HG03442 (cell line): ENCODE measurements around the gene FEZF2.

Source experiments
- ATAC-seq: cut with Tn5 transposase; IDR thresholded peaks from one replicate; pipeline ENCODE4 v1.9.1; 2021; ENCODE audit warnings: mild to moderate bottlenecking, moderate library complexity; ENCODE audit not compliant: unreplicated experiment

FEZF2 gene

GRCh38 chr3:62373215-62373614 lies at the start of gene FEZF2:
FEZF2 (minus strand) TSS chr3:62373550; CDS start chr3:62372868, 682 bp downstream.
- ATAC-seq: no peak

DNA sequence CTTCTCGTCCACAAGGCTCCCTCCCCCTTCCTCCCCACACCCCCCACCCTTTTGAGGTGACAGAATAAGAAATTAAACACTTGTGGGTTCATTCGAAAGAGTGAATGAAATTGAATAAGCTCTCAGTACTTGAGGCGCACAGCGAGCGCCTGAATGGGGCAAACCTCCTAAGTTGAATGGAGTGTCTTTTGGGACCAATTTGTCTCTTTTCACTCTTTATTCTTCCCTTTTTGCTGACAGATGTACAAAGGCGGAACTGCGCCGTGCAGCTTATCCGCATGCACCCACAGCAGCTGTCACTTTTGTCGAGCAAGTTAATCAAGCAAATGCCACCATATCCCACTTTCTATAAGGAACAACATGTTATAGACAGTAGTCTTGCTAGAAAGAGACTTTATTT lies 47.9 kb upstream of the FEZF2 start:
- ATAC-seq: no peak

DNA sequence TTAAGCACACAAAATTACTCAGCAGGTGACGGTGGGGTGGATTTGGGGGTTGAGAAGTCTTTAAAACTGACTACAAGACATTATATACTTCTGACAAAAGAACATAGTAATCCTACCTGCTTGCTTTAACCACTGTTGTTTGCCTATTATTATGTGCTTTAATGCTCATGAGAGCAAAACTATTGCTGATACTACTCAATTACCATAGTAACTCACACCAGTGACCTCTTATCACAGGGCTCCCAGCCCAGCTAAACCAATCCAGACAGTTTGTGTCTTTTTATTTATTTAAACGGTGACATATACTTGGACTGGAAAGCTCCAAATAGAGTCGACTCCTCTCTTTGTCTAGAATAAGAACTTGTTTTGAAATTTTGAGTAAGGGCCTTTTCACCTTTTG lies 42.8 kb upstream of the FEZF2 start:
- ATAC-seq: no peak

DNA sequence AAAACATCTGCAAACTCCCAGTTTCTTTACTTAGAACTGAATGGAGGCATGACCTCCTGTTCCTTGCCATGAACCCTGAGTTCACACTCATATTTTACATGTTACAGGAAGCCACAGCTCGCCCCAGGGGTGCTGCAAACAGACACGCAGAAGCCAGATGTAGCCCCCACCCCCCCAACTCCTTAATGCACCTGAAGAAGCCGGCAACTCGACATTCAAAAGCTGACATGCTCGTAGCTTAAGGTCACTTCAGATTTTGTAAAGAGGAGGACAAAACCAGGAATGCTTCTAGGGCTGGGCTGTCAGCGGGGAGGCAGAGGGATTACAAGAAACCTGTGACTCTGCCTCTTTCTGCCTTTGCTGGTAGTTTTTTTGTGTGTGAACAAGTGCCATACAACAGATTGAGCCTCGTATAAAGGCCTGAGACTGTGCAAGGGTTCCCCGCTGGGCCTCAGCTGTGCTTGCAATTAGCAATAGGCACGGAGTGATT lies 42.0 kb upstream of the FEZF2 start:
- no peak for ATAC-seq

DNA sequence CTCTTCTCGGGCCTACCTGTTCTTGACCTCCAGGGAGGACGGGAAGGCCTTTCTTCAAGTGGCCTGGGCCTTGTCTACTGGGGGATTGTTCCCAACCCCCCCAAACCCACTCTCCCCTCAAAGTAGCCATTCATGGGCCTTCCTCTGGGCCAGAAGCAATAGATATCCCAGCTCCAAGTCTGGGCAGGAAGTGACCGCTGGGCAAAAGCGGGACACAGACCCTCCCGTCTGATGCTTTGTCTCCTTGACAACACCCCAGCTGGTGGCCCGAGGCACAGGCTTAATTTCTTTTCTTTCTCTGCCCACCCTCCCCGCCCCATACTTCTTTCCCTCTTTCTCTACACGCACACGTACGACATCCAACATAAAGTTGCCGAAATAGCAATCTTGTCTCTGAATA lies 41.4 kb upstream of the FEZF2 start:
- no peak for ATAC-seq

DNA sequence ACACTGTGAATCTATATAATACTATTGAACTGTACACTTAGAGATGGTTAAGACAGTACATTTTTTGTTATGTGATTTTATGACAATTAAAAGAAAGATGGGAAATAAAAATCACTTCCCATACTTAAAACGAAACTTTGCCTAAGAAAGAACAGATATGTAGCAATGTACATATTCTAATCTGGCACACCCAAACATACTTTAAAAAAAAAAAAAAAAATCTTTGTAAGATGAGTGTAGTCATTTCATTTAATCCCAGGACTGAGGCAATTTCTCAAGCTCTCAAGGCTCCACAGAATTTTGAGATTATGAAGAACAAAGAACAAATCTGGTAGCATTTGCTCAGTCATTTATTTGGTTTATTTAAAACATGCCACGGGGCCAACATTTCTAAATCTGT lies 40.3 kb upstream of the FEZF2 start:
- no peak for ATAC-seq

DNA sequence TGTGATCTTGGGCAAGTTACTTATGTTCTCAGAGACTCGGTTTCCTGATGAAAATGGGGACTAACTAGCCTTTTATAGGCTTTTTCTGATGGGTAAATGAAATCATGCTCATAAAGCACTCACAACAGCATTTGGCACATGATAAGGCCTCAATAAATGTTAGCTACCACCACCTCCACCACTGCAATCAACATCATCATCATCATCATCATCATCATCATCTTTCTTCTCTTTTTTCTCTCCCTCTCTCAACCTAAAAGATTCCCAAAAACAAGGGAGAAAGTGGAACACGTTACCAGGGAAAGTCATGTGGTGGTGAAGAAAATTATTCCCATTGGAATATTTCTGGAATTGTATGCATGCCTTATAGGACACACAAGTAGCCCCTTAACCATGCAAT lies 33.6 kb upstream of the FEZF2 start:
- ATAC-seq: no peak

DNA sequence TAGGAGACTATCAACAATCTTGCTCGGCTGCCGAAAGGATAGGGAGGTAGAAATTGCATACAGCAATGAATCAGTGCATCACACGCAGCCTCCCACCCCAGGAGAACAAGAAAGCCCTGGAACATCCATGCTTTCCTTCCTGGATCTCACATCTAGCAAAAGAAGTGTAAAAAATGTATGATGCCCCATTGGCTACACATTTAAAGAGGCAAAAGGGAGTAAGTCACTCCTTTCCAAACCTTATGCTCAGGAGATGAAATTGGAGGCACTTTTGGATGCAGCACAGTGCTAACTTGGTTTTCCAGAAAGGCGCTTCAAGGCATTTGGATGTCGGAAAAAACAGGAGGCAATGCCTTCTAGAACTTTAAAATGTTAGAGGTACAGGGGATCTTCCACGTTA lies 32.2 kb upstream of the FEZF2 start:
- ATAC-seq: no peak

DNA sequence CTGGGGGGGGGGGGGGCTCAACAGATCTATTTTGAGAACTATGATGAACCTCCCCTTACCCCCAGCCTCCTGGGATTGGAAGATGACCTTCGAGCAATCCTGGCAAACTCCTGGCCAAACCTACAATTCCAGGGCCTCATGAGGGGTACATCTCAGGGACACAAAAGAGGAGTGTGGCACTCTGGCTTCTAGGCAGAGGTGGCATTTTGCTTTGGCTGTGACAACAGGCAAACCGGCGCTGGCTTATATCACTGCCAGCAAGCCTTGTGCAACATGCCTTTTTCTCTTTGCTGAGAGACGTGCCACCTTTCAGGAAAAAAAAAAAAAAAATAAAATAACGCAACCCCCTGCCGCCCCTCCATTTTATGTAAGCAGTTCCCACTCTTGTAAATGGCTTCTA lies 31.8 kb upstream of the FEZF2 start:
- no peak for ATAC-seq

- no peak for ATAC-seq
Observed at GRCh38 chr3:62404321-62404720, 31.0 kb upstream of the FEZF2 start.

DNA sequence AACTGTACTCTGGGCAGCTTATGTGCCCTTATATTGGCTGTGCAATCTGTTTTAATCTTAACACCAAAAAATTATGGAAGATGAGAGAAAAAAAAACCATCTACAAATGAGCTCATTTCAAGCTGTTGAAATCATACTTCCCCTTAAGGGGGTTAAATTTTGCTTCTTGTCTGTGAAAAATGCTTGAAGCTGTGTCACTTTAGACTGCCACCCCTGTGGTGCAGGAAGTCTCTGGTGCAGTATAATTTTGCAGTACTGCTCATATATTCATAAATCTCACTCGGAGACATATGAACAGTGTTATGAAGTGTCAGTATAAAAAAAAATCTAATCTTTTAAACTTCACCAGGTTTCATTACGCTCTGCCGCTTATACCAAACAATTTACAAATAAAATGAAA lies 30.4 kb upstream of the FEZF2 start:
- ATAC-seq: no peak

- no peak for ATAC-seq
Observed at GRCh38 chr3:62392626-62393292, 19.4 kb upstream of the FEZF2 start.

DNA sequence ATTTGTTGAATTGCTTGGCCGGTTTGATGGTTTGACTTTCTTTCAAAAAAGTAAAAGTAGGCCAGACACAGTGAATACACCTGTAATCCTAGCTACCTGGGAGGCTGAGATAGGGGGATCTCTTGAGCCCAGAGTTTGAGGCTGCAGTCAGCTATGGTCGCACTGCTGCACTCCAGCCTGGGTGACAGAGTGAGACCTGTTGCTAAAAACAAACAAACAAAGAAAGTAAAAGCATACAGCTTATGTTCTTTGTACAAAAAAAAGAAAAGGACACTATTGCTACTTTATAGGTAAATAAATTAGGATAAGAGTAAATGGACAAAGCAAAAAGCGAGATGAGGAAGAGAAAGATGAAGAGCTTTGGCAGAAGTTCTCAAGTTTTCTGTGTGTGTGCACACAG lies 13.9 kb upstream of the FEZF2 start:
- ATAC-seq: no peak

- no peak for ATAC-seq
Observed at GRCh38 chr3:62379321-62379798, 6.0 kb upstream of the FEZF2 start.

GRCh38 chr3:62378921-62379320 lies 5.6 kb upstream of the FEZF2 start:
- ATAC-seq: no peak

DNA sequence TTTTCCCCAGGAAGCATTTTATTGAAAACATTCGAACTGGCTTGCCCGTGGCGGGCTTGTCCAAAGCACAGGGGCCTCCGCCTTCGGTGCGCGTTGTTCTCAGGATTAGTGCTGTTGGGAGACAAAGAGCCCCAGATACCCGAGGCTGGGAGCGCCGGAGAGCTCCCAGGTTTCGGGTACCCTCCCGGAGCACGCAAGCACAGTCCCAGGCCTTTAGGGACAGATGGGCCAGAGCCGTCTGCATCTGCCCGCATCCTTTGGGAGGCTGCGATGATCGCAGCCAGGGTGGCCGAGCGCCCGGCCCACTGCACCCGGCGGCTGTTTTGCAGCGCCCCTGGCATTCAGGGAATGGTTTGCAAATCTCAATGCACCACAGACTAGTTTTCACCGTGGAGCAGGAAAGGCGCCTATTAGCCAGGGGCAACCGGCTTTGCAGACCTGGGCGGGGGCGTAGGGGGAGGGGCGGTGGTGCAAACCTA lies 5.0 kb upstream of the FEZF2 start:
- no peak for ATAC-seq

DNA sequence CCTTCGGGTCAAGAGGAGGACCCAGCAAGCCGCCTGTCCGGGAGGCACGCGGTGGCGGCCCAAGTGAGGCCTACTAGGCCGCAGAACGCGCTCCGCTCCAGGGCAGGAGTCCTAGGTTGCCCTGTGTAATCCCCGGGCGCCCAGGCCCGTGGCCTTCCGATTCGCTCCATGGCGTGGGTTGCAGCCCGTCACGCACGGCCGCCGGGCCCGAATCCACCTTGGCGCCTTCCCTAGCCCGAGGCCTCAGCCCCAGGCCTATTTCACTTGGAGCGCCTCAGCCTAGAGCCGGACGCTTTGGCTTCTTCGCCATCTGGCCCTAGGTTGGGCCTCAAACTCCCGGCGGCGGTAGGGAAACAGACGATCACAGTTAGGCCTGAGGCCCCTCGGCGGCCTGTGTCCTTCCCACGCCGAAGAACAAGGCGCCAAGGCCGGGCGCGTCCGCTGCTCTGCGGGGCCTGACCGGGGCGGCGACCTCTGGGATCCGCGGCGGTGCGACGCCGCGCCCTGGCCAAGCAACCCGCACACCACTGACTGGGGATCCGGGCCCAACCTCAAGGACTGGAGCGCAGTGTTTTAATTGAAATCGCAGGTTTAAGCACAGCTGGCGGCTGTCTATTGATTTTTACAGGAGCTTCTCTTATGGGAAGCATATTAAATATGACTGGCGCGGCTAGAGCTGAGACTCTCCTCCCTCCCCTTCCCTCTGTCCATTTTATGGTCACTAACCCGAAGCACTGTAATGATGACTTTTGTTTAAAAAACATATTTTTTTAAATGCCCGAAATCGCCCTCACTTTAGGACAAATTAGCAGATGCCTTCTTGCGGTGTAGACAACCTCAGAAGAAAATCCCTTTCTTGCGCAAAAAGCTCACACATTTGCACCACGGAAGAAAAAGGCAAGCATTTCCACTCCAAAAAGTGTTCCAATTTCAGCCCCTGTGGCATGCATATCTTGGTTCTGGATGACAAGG lies 3.8 kb upstream of the FEZF2 start:
- no peak for ATAC-seq

DNA sequence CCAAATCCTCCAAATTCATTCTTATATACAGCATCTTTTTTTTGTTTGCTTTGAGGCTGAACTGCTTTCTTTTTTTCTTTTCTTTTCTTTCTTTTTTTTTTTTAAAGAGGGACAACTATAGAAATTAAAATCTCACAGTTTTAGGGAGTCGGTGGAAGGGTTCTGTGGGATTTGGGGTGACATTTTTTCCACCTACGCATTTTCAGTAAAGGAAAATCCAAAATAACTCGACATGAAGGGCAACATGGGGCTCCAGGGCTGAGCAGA lies 3.0 kb upstream of the FEZF2 start:
- ATAC-seq: no peak

DNA sequence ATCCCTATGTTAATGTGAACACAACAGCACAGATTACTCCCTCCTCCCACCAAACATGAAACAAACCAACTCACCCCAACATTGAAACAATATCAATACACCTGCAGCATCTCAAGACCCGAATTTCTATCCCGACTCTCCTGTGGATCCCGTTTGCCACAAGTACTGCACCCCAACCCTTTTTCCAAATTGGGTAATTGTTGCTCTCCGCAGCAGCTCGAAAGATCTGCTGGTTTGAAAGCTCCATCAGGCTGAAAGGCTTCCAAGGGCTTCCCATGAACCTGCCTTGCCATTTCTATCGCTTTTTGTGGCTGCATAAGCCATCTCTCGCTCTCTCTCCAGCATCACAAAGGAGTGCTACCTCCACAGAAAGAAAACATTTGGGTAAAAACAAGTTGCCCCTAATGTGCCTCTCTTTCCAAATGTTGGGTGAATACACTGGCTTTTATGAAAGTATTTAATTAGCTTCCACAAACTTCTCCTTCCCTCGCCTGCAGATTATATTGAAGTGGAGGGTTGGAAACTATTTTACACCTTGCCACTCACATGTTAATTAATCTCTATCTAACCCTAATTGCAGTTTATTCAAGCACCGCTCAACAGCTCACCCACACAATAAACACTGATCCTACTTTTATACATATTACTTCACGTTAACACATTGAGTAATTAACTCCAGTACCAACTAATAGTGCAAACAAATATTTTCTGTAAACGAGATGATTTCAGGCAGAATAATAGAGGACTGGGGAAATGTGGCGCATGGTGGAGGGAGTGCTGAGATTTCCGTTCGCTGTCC lies 2.5 kb upstream of the FEZF2 start:
- ATAC-seq: no peak

GRCh38 chr3:62374341-62375218 lies 1.2 kb upstream of the FEZF2 start:
- ATAC-seq: no peak
